Measurements from ENCODE around the gene ROR1. TPM values are rescaled to one million over a fixed set of nuclear protein-coding genes. Genes with fewer than 3 reads are reported as not detected.

Gene ROR1
- total RNA-seq, 1 donor from 2014 or later = 30.3 TPM

DNA sequence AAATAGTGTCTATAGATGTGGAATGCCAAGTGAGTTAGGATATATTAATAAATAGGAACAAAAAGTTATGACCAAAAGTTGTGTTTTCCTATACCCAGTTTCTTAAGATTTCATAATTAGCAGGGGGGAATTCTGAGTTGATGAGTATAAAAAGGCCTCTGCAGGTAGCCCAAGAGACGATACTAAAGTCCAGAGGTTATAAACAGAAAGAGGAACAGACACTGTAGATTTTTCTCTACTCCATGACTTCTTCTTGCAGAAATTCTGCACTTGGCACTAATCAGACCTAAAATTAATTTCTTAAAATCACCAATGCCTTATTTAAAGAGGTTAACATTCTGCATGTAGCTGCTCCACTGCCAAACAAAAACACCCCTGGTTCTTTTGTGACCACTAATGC, 62.6 kb downstream of the ROR1 start:
- Mint-ChIP-seq H3K36me3 (peaks cover 5% of the 10 kb centered on the region), H3K9me3 (no peaks in the 10 kb centered on the region), H3K27ac (no peak overlapping the region), H3K4me1 (peaks cover 65% of the 10 kb centered on the region), H3K4me3 (no peak overlapping the region), H3K27me3 (ENCODE audit: insufficient read depth, low read depth) (no peaks in the 10 kb centered on the region)
- peaks cover 82% of the 10 kb centered on the region for H4K20me1 ChIP-seq (ENCODE audit: low read depth)
- no peak for TF ChIP-seq EZH2phosphoT487 (IDR thresholded peaks at IDR 0.05)
- TF ChIP-seq, protein P1, sequence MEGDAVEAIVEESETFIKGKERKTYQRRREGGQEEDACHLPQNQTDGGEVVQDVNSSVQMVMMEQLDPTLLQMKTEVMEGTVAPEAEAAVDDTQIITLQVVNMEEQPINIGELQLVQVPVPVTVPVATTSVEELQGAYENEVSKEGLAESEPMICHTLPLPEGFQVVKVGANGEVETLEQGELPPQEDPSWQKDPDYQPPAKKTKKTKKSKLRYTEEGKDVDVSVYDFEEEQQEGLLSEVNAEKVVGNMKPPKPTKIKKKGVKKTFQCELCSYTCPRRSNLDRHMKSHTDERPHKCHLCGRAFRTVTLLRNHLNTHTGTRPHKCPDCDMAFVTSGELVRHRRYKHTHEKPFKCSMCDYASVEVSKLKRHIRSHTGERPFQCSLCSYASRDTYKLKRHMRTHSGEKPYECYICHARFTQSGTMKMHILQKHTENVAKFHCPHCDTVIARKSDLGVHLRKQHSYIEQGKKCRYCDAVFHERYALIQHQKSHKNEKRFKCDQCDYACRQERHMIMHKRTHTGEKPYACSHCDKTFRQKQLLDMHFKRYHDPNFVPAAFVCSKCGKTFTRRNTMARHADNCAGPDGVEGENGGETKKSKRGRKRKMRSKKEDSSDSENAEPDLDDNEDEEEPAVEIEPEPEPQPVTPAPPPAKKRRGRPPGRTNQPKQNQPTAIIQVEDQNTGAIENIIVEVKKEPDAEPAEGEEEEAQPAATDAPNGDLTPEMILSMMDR (IDR thresholded peaks at IDR 0.05) = no peak
- no peak for TF ChIP-seq EZH2 (IDR thresholded peaks at IDR 0.05)
- peaks cover 100% of the 10 kb centered on the region for H3K79me2 ChIP-seq (ENCODE audit: low read depth)
- no peaks in the 10 kb centered on the region for H3K27me3 ChIP-seq
- no peaks in the 10 kb centered on the region for H3K9me3 ChIP-seq (ENCODE audit: low read depth)
- peaks cover 50% of the 10 kb centered on the region for H3K4me1 ChIP-seq
- H3K4me3 ChIP-seq = no peak overlapping the region
- H3K36me3 ChIP-seq = no peaks in the 10 kb centered on the region
- no peak for DNase-seq (ENCODE audit: low spot score)
- peak overlapping the region; percentile 42 for H3K4me2 ChIP-seq
- no peak overlapping the region for H3K9ac ChIP-seq
- H3K27ac ChIP-seq = no peak overlapping the region
- H2AFZ ChIP-seq (replicated peaks) = no peak overlapping the region
- H3F3A ChIP-seq (ENCODE audit: low read depth) = peaks cover 49% of the 10 kb centered on the region

DNA sequence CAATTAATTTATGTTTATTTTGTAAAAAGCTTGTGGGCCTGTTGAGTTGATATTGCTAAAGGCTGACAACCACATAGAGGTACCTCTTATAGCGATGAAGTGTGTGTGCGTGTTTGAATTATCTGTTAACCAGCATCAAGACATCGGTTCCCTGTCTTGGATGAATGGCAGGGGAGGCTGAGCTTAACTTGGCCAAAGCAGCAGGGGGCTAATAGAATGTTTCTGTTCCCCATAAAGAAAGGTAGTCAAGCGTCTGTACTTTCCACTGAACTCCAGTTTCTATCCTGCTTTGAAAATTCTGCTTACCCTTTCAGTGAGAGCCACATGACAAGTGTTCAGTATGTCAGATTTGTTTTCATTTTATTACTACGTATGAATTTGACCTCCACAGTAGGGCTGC, 63.0 kb downstream of the ROR1 start:
- Histone ChIP-seq H3K4me2 (peak overlapping the region; percentile 42), H3K79me2 (ENCODE audit: low read depth) (peaks cover 100% of the 10 kb centered on the region)
- H3K36me3 Mint-ChIP-seq = peaks cover 5% of the 10 kb centered on the region

DNA sequence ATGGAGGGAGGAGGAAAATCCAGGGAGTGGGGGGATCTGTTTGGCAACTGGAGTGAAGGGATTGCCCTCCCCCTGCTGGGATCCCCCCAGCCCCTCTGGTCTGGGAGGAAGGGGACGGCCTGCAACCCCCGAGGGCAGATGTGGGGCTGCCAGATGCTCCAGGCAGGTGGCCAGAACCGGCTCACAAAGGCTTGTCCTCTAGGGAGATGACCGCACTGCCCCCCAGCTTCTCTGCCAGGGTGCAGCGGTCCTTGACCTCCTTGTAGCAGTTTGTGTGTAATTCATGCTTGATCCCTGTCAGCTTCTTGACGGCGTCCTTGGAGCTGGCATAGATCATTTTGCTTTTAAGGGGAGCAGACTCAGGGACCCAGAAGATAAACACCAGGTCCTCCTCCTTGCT, 69.2 kb downstream of the ROR1 start:
- H3K27ac Mint-ChIP-seq = no peak overlapping the region
- Histone ChIP-seq H3K27me3 (no peaks in the 10 kb centered on the region), H3K36me3 (no peaks in the 10 kb centered on the region), H3K4me2 (peak overlapping the region; percentile 58), H2AFZ (replicated peaks) (no peak overlapping the region), H3K4me3 (no peak overlapping the region), H3K9me3 (ENCODE audit: low read depth) (no peaks in the 10 kb centered on the region), H3K4me1 (peaks cover 58% of the 10 kb centered on the region), H4K20me1 (ENCODE audit: low read depth) (peaks cover 51% of the 10 kb centered on the region), H3K79me2 (ENCODE audit: low read depth) (peaks cover 98% of the 10 kb centered on the region), H3K9ac (no peak overlapping the region), H3F3A (ENCODE audit: low read depth) (peaks cover 23% of the 10 kb centered on the region), H3K27ac (no peak overlapping the region)
- H3K9me3 Mint-ChIP-seq = no peaks in the 10 kb centered on the region
- no peaks in the 10 kb centered on the region for H3K27me3 Mint-ChIP-seq (ENCODE audit: insufficient read depth, low read depth)
- H3K4me1 Mint-ChIP-seq = peaks cover 77% of the 10 kb centered on the region
- DNase-seq (ENCODE audit: low spot score) = no peak
- H3K4me3 Mint-ChIP-seq = no peak overlapping the region
- TF ChIP-seq EZH2 (IDR thresholded peaks at IDR 0.05) (no peak), EZH2phosphoT487 (IDR thresholded peaks at IDR 0.05) (no peak)
- TF ChIP-seq, protein P1 (IDR thresholded peaks at IDR 0.05) = no peak
- peaks cover 4% of the 10 kb centered on the region for H3K36me3 Mint-ChIP-seq

More for the DNA sequence above, 63.0 kb downstream of the ROR1 start:
- peak; percentile 81 for DNase-seq (ENCODE audit: low spot score)
- Histone ChIP-seq H3K9ac (no peak overlapping the region), H3K9me3 (ENCODE audit: low read depth) (no peaks in the 10 kb centered on the region), H3K27me3 (no peaks in the 10 kb centered on the region), H3K36me3 (no peaks in the 10 kb centered on the region), H2AFZ (replicated peaks) (no peak overlapping the region), H4K20me1 (ENCODE audit: low read depth) (peaks cover 82% of the 10 kb centered on the region), H3K27ac (no peak overlapping the region), H3K4me3 (no peak overlapping the region), H3K4me1 (peaks cover 50% of the 10 kb centered on the region), H3F3A (ENCODE audit: low read depth) (peaks cover 49% of the 10 kb centered on the region)
- TF ChIP-seq, protein P1 (IDR thresholded peaks at IDR 0.05) = no peak
- TF ChIP-seq EZH2phosphoT487 (IDR thresholded peaks at IDR 0.05) = no peak
- no peak for TF ChIP-seq EZH2 (IDR thresholded peaks at IDR 0.05)
- Mint-ChIP-seq H3K4me3 (peak overlapping the region; percentile 51), H3K9me3 (no peaks in the 10 kb centered on the region), H3K27ac (no peak overlapping the region), H3K4me1 (peaks cover 67% of the 10 kb centered on the region), H3K27me3 (ENCODE audit: insufficient read depth, low read depth) (no peaks in the 10 kb centered on the region)

Measured in neural progenitor cell (in vitro differentiated cells).